HL-60 (cell line): ENCODE measurements around the gene ATF6B.

Source experiments
- DNase-seq, 2 experiments: peaks; one replicate each; pipeline ENCODE4 v3.0.0-alpha.2; 2010 to 2020; ENCODE audit warnings: low read depth in 1 of 2, low spot score in 1 of 2
- H3K27ac ChIP-seq: fragments of 250-450 bp; sonication (Bioruptor Pico); replicated peaks from 2 replicates; pipeline ENCODE4 v1.5.1; 2020; ENCODE audit warnings: mild to moderate bottlenecking, moderate library complexity
- H3K27me3 ChIP-seq: fragments of 250-450 bp; sonication (Bioruptor Pico); 2 replicates; pipeline ENCODE4 v1.5.1; 2021; ENCODE audit warnings: mild to moderate bottlenecking, moderate library complexity; ENCODE audit not compliant: insufficient read depth, poor library complexity, severe bottlenecking
- H3K4me3 ChIP-seq: replicated peaks from 2 replicates; pipeline ENCODE4 v1.5.1; 2011; ENCODE audit warnings: mild to moderate bottlenecking, control low read depth, low read length; ENCODE audit not compliant: insufficient read depth
- GABPA ChIP-seq: IDR thresholded peaks from 2 replicates; pipeline ENCODE4 v1.6.1; 2012; ENCODE audit warnings: low read depth
- POLR2AphosphoS5 ChIP-seq: IDR thresholded peaks from 2 replicates; pipeline ENCODE4 v1.6.1; 2012; ENCODE audit warnings: low read depth
- SPI1 ChIP-seq: IDR thresholded peaks from 2 replicates; pipeline ENCODE4 v1.6.1; 2012; ENCODE audit warnings: low read depth, mild to moderate bottlenecking, borderline replicate concordance
- TF ChIP-seq, protein P1 (sequence below): IDR thresholded peaks from one replicate; pipeline ENCODE4 v1.5.1; 2011; ENCODE audit warnings: low read length, control low read depth, inconsistent platforms; ENCODE audit not compliant: insufficient read depth
- TF ChIP-seq, protein P2 (sequence below): IDR thresholded peaks from 2 replicates; pipeline ENCODE4 v1.6.1; 2012; ENCODE audit warnings: low read depth; ENCODE audit not compliant: insufficient replicate concordance

The ATF6B gene

DNA sequence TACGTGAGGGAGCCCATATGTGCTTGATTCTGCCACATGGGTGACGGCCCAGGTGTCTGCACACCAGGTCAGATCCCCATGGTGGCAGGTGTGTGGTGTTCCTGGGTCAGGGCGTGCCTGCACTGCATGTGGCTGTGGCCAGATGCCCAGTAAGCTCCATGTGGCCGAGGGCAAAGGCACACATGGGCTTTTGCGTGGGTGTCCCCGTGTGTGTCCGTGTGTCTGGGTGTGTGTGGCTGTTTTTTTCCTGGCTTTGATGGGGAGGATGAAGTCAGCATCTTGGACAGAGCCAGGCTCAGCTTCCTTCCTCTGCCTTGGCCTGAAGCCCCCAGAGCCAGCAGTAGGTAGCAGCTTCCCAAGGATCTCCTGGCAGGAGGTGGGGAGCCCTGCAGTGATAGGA, 17.4 kb downstream of the ATF6B start:
- peaks cover 11% of the 10 kb centered on the region for H3K27me3 ChIP-seq
- no peak for TF ChIP-seq GABPA
- peak; percentile 12; the same call in 1 of the 2 replicates for TF ChIP-seq POLR2AphosphoS5
- TF ChIP-seq, protein P1, sequence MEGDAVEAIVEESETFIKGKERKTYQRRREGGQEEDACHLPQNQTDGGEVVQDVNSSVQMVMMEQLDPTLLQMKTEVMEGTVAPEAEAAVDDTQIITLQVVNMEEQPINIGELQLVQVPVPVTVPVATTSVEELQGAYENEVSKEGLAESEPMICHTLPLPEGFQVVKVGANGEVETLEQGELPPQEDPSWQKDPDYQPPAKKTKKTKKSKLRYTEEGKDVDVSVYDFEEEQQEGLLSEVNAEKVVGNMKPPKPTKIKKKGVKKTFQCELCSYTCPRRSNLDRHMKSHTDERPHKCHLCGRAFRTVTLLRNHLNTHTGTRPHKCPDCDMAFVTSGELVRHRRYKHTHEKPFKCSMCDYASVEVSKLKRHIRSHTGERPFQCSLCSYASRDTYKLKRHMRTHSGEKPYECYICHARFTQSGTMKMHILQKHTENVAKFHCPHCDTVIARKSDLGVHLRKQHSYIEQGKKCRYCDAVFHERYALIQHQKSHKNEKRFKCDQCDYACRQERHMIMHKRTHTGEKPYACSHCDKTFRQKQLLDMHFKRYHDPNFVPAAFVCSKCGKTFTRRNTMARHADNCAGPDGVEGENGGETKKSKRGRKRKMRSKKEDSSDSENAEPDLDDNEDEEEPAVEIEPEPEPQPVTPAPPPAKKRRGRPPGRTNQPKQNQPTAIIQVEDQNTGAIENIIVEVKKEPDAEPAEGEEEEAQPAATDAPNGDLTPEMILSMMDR, result no peak
- TF ChIP-seq SPI1, result no peak
- TF ChIP-seq, protein P2, sequence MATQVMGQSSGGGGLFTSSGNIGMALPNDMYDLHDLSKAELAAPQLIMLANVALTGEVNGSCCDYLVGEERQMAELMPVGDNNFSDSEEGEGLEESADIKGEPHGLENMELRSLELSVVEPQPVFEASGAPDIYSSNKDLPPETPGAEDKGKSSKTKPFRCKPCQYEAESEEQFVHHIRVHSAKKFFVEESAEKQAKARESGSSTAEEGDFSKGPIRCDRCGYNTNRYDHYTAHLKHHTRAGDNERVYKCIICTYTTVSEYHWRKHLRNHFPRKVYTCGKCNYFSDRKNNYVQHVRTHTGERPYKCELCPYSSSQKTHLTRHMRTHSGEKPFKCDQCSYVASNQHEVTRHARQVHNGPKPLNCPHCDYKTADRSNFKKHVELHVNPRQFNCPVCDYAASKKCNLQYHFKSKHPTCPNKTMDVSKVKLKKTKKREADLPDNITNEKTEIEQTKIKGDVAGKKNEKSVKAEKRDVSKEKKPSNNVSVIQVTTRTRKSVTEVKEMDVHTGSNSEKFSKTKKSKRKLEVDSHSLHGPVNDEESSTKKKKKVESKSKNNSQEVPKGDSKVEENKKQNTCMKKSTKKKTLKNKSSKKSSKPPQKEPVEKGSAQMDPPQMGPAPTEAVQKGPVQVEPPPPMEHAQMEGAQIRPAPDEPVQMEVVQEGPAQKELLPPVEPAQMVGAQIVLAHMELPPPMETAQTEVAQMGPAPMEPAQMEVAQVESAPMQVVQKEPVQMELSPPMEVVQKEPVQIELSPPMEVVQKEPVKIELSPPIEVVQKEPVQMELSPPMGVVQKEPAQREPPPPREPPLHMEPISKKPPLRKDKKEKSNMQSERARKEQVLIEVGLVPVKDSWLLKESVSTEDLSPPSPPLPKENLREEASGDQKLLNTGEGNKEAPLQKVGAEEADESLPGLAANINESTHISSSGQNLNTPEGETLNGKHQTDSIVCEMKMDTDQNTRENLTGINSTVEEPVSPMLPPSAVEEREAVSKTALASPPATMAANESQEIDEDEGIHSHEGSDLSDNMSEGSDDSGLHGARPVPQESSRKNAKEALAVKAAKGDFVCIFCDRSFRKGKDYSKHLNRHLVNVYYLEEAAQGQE, result no peak
- DNase-seq, result no peak
- H3K27ac ChIP-seq, result no peak overlapping the region
- H3K4me3 ChIP-seq, result no peak overlapping the region

DNA sequence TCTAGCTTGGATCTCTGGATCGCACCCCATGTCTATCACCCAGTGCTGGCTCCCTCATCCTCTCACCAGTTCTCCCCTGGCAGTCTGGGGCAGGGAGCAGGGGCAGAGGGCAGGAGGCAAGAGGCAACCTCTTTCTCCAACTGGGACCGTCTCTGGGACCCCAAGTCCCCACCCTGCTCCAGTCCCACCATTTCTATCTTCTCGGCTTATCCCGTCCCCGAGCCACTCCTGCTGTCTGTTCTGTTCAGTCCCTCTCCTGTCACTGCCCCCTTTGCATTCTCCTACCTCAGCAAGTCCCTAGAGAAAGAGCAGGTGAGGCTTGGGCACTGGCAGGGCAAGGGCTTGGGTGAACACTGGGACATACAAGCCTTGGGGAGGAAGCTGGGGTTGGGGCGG, 18.3 kb downstream of the ATF6B start:
- TF ChIP-seq POLR2AphosphoS5, result 0 out of 2 replicates have a peak, but pooled peaks have one; percentile 17
- TF ChIP-seq, protein P1, result no peak
- H3K27me3 ChIP-seq, result peaks cover 11% of the 10 kb centered on the region

DNA sequence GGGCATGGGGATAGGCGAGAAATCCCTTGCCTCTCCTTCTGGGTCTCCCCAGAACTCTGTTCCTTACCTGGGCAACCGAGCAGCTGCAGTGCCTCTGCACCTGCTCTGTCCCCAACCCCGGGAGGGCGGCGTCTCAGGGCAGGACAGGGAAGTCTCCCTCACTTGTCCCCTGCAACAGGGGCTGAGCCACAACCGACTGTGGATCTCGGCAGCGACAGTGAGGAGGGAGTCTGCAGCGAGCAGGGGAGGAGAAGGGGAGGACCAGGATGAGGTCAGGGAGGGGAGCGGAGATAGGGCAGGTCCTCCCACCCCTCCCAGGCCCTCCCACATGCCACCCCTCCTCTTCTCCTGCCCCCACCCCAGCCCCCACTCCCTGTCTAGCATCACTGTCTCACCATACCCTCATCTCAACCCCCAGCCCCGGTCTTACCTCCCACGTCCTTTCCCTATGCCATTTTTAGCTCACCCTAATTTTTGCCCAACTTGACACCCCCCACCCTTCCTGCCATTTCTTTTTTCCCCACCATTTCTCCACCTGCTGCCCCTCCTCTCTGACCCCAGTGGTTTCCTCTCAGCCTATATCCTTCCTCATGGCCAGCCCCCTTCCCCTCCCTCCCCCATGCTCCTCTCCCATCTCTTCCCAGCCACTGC, 18.8 kb downstream of the ATF6B start, which contains the start of gene TNXB:
Gene TNXB (minus strand): TSS at position 225 of the 651 bp plus-strand sequence. CDS start 11,140 bp downstream, outside the sequence.
- DNase-seq, result no peak
- H3K27me3 ChIP-seq, result peaks cover 11% of the 10 kb centered on the region
- TF ChIP-seq, protein P2, result no peak
- TF ChIP-seq POLR2AphosphoS5, result no peak
- no peak for TF ChIP-seq GABPA
- TF ChIP-seq, protein P1, result no peak
- TF ChIP-seq SPI1, result no peak
- no peak within 1 kb of the TSS for H3K4me3 ChIP-seq
- no peak within 1 kb of the TSS for H3K27ac ChIP-seq

More for the DNA sequence above, 18.3 kb downstream of the ATF6B start:
- no peak for DNase-seq
- no peak overlapping the region for H3K27ac ChIP-seq
- no peak overlapping the region for H3K4me3 ChIP-seq

DNA sequence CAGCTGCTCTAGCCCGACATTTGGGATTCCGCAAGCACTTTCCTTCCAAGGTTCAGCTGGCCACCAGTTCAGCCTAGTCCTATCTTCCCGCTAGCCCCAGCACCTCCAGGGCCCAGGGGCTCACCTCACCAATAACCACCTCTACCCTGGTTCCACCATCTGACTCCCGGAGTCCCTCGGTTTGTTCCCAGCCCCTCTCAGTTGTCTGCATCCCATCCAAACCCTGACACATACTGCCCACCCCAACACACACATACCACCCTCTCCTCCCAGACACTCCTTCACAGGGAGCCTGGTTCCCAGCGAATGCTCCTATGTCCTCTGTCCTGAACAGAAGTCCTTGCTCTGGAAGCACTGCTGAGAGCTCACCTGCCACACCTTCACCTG, 19.3 kb downstream of the ATF6B start:
- no peak overlapping the region for H3K27ac ChIP-seq
- H3K27me3 ChIP-seq, result peaks cover 11% of the 10 kb centered on the region
- no peak overlapping the region for H3K4me3 ChIP-seq
- DNase-seq, result no peak
- TF ChIP-seq, protein P2, result no peak
